ENCODE data around the gene MRPL9. TPM values are rescaled to one million over a fixed set of nuclear protein-coding genes. Genes with fewer than 3 reads are reported as not detected.
A peak's percentile ranks its signal among the peaks of the same experiment; 100 is the strongest.

Gene MRPL9
- total RNA-seq, 6 experiments from 2014 or later: 21.3 to 35.7 (median 28.4) TPM

GRCh38 chr1:151721788-151722510 lies 41.3 kb downstream of the MRPL9 start:
- TF ChIP-seq POLR2A (IDR thresholded peaks at IDR 0.05) (no peak), CTCF (IDR thresholded peaks at IDR 0.05) (no peak)
- no peaks in the 10 kb centered on the region for H3K27me3 ChIP-seq
- no peaks in the 10 kb centered on the region for H3K9me3 ChIP-seq
- DNase-seq (no peak), ATAC-seq (no peak)
- peak overlapping the region; percentile 37 to 59 (median 54) for H3K4me3 ChIP-seq
- whole genome bisulfite sequencing (ENCODE audit: insufficient coverage, low coverage, low lambda C conversion rate, missing lambda C conversion rate): 46% methylated on average over 9 of the region's 17 CpGs
- H3K36me3 ChIP-seq: no peaks in the 10 kb centered on the region
- H3K27ac ChIP-seq: no peak overlapping the region
- intact Hi-C loops (cut with DNase I): no loop called here
- peaks cover 0 to 13% (median 3%) of the 10 kb centered on the region in 4 donors for H3K4me1 ChIP-seq

- DNase-seq: peak in 1 of 3 donors; percentile 42
- H3K9me3 ChIP-seq: no peaks in the 10 kb centered on the region
- no peaks in the 10 kb centered on the region for H3K27me3 ChIP-seq
- no peaks in the 10 kb centered on the region for H3K36me3 ChIP-seq
- peaks cover 0 to 13% (median 3%) of the 10 kb centered on the region in 4 donors for H3K4me1 ChIP-seq
- 5% methylated on average over 8 of the region's 44 CpGs for WGBS (ENCODE audit: insufficient coverage, low coverage, low lambda C conversion rate, missing lambda C conversion rate)
- TF ChIP-seq POLR2A (IDR thresholded peaks at IDR 0.05) (no peak), CTCF (IDR thresholded peaks at IDR 0.05) (no peak)
- intact Hi-C loops (cut with DNase I): no loop called here
- peak within 1 kb of the TSS; percentile 37 to 59 (median 54) for H3K4me3 ChIP-seq
- peak within 1 kb of the TSS; percentile 30 to 49 (median 48) for H3K27ac ChIP-seq
- ATAC-seq: peak; percentile 86 to 87 (median 86)
These were observed 42.1 kb downstream of the MRPL9 start, which contains the start of gene RIIAD1 for GRCh38 chr1:151720974-151721787. Gene RIIAD1, plus strand, starts transcription at chr1:151721522. Its CDS starts 15 bp downstream, at chr1:151721537.

GRCh38 chr1:151720554-151720953 lies 42.7 kb downstream of the MRPL9 start:
- H3K27ac ChIP-seq: peak overlapping the region; percentile 30 to 49 (median 48)
- intact Hi-C loops (cut with DNase I): no loop called here
- H3K4me3 ChIP-seq: peak overlapping the region; percentile 37 to 59 (median 54)
- peak; percentile 67 to 85 (median 70) for ATAC-seq
- DNase-seq: no peak
- TF ChIP-seq POLR2A (IDR thresholded peaks at IDR 0.05) (no peak), CTCF (IDR thresholded peaks at IDR 0.05) (no peak)
- H3K27me3 ChIP-seq: no peaks in the 10 kb centered on the region
- H3K36me3 ChIP-seq: no peaks in the 10 kb centered on the region
- H3K4me1 ChIP-seq: peaks cover 0 to 13% (median 3%) of the 10 kb centered on the region in 4 donors
- H3K9me3 ChIP-seq: no peaks in the 10 kb centered on the region
- 2% methylated on average over 5 of the region's 5 CpGs for WGBS (ENCODE audit: insufficient coverage, low coverage, low lambda C conversion rate, missing lambda C conversion rate)

GRCh38 chr1:151720125-151720524 lies 43.2 kb downstream of the MRPL9 start:
- no peak for TF ChIP-seq POLR2A (IDR thresholded peaks at IDR 0.05)
- no peak for TF ChIP-seq CTCF (IDR thresholded peaks at IDR 0.05)
- DNase-seq (no peak), ATAC-seq (no peak)
- peak overlapping the region in 2 of 3 donors; percentile 54 to 59 for H3K4me3 ChIP-seq
- WGBS (ENCODE audit: insufficient coverage, low coverage, low lambda C conversion rate, missing lambda C conversion rate): 17% methylated on average over 1 of the region's 1 CpG
- H3K36me3 ChIP-seq: no peaks in the 10 kb centered on the region
- peaks cover 0 to 13% (median 3%) of the 10 kb centered on the region in 4 donors for H3K4me1 ChIP-seq
- no peaks in the 10 kb centered on the region for H3K27me3 ChIP-seq
- intact Hi-C loops (cut with DNase I): no loop called here
- no peaks in the 10 kb centered on the region for H3K9me3 ChIP-seq
- peak overlapping the region in 2 of 3 donors; percentile 48 to 49 for H3K27ac ChIP-seq
